Hepatocyte (in vitro differentiated cells): ENCODE measurements around the gene CYP11A1. TPM values are rescaled to one million over a fixed set of nuclear protein-coding genes. Genes with fewer than 3 reads are reported as not detected.
A peak's percentile ranks its signal among the peaks of the same experiment; 100 is the strongest.

Source experiments
- DNase-seq: peaks from one replicate; pipeline ENCODE4 v3.0.0-alpha.2; 2016; ENCODE audit warnings: low spot score
- H2AFZ ChIP-seq: fragments of 200-600 bp; sonication (generic); 2 replicates; pipeline ENCODE4 v1.6.0; 2016; ENCODE audit warnings: antibody characterized with exemption, mild to moderate bottlenecking
- H3K27ac ChIP-seq: fragments of 200-600 bp; sonication (generic); 2 replicates; pipeline ENCODE4 v1.5.1; 2016; ENCODE audit warnings: mild to moderate bottlenecking
- H3K27me3 ChIP-seq: fragments of 200-600 bp; sonication (generic); 2 replicates; pipeline ENCODE4 v1.6.1; 2016
- H3K36me3 ChIP-seq: fragments of 200-600 bp; sonication (generic); replicated peaks from 2 replicates; pipeline ENCODE4 v1.5.1; 2016; ENCODE audit warnings: low read depth; ENCODE audit not compliant: insufficient read depth
- H3K4me1 ChIP-seq: fragments of 200-600 bp; sonication (generic); 2 replicates; pipeline ENCODE4 v1.5.1; 2016; ENCODE audit warnings: mild to moderate bottlenecking, moderate library complexity; ENCODE audit not compliant: insufficient read depth
- H3K4me2 ChIP-seq: fragments of 200-600 bp; sonication (generic); 2 replicates; pipeline ENCODE4 v1.6.0; 2016
- H3K4me3 ChIP-seq: fragments of 200-600 bp; sonication (generic); 2 replicates; pipeline ENCODE4 v1.5.1; 2016; ENCODE audit warnings: mild to moderate bottlenecking
- H3K79me2 ChIP-seq: fragments of 200-600 bp; sonication (generic); 2 replicates; pipeline ENCODE4 v1.6.0; 2017; ENCODE audit warnings: mild to moderate bottlenecking
- H3K9me2 ChIP-seq: fragments of 200-600 bp; sonication (generic); replicated peaks from 2 replicates; pipeline ENCODE4 v1.6.0; 2017; ENCODE audit warnings: mild to moderate bottlenecking; ENCODE audit not compliant: insufficient read depth
- H3K9me3 ChIP-seq: fragments of 200-600 bp; sonication (generic); 2 replicates; pipeline ENCODE4 v1.5.1; 2016; ENCODE audit warnings: low read depth, mild to moderate bottlenecking
- H4K20me1 ChIP-seq: fragments of 200-600 bp; sonication (generic); 2 replicates; pipeline ENCODE4 v1.6.0; 2016; ENCODE audit warnings: mild to moderate bottlenecking; ENCODE audit not compliant: insufficient read depth, poor library complexity, severe bottlenecking
- EZH2 ChIP-seq: fragments of 200-600 bp; sonication (generic); IDR thresholded peaks from 2 replicates; pipeline ENCODE4 v1.6.1; 2016; ENCODE audit warnings: antibody characterized with exemption, mild to moderate bottlenecking, borderline replicate concordance
- EZH2phosphoT487 ChIP-seq: fragments of 200-600 bp; sonication (generic); IDR thresholded peaks from one replicate; pipeline ENCODE4 v1.6.1; 2018; ENCODE audit warnings: antibody characterized with exemption, mild to moderate bottlenecking, low read depth, moderate library complexity; ENCODE audit not compliant: unreplicated experiment, severe bottlenecking
- WGBS: methylation state at CpG from one replicate; pipeline ENCODE4 v1.1.6; 2016; ENCODE audit warnings: low lambda C conversion rate; ENCODE audit errors: missing lambda C conversion rate; 5-methylcytosine and 5-hydroxymethylcytosine counted together
- polyA plus RNA-seq: library from polyadenylated mRNA; unstranded; fragments of >200 nt; fragmentation: Nextera tagmentation; extraction: Ambion mirVana; gene quantifications from 2 replicates; pipeline ENCODE4 v1.2.1, GENCODE V29; 2016
- total RNA-seq: library from RNA; depleted of rRNA; stranded (reverse); fragments of >200 nt; gene quantifications from 2 replicates; pipeline ENCODE4 v1.2.3, GENCODE V29; 2014
- TF ChIP-seq, protein P1 (sequence below): fragments of 200-600 bp; sonication (generic); IDR thresholded peaks from 2 replicates; pipeline ENCODE4 v1.5.1; 2016; ENCODE audit warnings: antibody characterized with exemption, mild to moderate bottlenecking; ENCODE audit not compliant: poor library complexity

Gene CYP11A1
- total and polyA plus RNA-seq, 2 experiments from 2014 or later = 0.80 to 2.6 TPM

DNA sequence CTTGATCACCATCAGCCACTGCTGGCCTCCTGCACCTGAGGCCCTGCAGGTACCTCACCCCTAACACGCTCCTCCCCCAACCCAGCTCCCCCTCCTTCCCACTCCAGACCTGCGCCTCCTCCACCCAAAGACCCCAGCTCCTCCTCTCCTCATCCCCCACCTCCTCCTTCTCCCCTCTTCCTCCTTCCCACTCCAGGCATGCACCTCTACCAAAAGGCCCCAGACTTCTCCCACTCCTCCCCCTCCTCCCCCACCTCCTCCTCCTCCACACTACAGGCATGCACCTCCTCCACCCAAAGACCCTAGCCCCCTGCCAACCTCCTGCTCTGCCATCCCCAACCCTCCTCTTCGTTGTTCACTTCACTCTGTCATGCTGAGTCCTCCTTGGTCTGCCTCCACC lies 42.7 kb downstream of the CYP11A1 start:
- H3K79me2 ChIP-seq = no peaks in the 10 kb centered on the region
- H3K4me3 ChIP-seq = no peak overlapping the region
- H3K4me1 ChIP-seq = no peaks in the 10 kb centered on the region
- 88% methylated on average over 1 of the region's 3 CpGs for WGBS
- H2AFZ ChIP-seq = no peak overlapping the region
- TF ChIP-seq EZH2 = no peak
- TF ChIP-seq, protein P1, sequence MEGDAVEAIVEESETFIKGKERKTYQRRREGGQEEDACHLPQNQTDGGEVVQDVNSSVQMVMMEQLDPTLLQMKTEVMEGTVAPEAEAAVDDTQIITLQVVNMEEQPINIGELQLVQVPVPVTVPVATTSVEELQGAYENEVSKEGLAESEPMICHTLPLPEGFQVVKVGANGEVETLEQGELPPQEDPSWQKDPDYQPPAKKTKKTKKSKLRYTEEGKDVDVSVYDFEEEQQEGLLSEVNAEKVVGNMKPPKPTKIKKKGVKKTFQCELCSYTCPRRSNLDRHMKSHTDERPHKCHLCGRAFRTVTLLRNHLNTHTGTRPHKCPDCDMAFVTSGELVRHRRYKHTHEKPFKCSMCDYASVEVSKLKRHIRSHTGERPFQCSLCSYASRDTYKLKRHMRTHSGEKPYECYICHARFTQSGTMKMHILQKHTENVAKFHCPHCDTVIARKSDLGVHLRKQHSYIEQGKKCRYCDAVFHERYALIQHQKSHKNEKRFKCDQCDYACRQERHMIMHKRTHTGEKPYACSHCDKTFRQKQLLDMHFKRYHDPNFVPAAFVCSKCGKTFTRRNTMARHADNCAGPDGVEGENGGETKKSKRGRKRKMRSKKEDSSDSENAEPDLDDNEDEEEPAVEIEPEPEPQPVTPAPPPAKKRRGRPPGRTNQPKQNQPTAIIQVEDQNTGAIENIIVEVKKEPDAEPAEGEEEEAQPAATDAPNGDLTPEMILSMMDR = no peak
- TF ChIP-seq EZH2phosphoT487 = no peak
- no peaks in the 10 kb centered on the region for H3K9me3 ChIP-seq
- DNase-seq = no peak
- H3K9me2 ChIP-seq = no peaks in the 10 kb centered on the region
- H3K4me2 ChIP-seq = no peak overlapping the region
- H3K27ac ChIP-seq = no peak overlapping the region
- no peaks in the 10 kb centered on the region for H4K20me1 ChIP-seq
- H3K27me3 ChIP-seq = no peaks in the 10 kb centered on the region
- H3K36me3 ChIP-seq = no peaks in the 10 kb centered on the region

DNA sequence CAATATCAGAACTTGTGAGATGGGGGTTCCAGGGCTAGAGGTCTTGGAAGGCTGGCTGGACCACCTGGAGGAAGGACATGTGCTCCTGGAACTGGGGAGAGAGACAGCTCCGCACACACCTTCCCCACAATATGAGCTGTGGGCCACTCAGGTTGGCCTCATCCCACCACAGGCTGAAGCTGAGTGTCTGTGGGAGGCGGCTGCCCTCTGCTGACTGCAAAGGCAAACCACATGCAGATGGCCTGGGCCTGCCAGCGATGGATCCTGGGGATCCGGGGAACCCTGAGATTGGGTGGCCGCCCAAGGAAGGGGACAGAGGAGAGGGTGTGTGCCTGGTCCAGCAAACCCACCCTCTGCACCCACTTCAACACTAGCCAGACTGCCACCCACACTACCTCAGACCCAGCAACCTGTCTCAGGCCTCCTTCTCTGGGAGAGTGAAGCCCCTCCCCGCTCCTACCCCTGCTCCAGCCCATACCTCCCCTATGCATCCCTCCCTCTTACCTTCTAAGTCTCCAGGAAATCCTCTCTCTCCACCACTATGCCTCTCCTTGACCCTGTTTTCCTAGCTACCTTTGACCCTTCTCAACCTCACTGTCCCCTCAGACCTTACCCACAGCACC lies 44.8 kb downstream of the CYP11A1 start:
- H3K27me3 ChIP-seq = no peaks in the 10 kb centered on the region
- H3K27ac ChIP-seq = no peak overlapping the region
- H4K20me1 ChIP-seq = no peaks in the 10 kb centered on the region
- no peak overlapping the region for H3K4me3 ChIP-seq
- H3K79me2 ChIP-seq = no peaks in the 10 kb centered on the region
- H3K9me3 ChIP-seq = no peaks in the 10 kb centered on the region
- peak; percentile 84 for DNase-seq
- 19% methylated on average over 5 of the region's 6 CpGs for WGBS
- no peaks in the 10 kb centered on the region for H3K9me2 ChIP-seq
- H3K4me2 ChIP-seq = no peak overlapping the region
- H2AFZ ChIP-seq = no peak overlapping the region
- H3K4me1 ChIP-seq = peaks cover 11% of the 10 kb centered on the region
- no peak for TF ChIP-seq EZH2phosphoT487
- TF ChIP-seq, protein P1 = peak; percentile 87
- H3K36me3 ChIP-seq = no peaks in the 10 kb centered on the region

DNA sequence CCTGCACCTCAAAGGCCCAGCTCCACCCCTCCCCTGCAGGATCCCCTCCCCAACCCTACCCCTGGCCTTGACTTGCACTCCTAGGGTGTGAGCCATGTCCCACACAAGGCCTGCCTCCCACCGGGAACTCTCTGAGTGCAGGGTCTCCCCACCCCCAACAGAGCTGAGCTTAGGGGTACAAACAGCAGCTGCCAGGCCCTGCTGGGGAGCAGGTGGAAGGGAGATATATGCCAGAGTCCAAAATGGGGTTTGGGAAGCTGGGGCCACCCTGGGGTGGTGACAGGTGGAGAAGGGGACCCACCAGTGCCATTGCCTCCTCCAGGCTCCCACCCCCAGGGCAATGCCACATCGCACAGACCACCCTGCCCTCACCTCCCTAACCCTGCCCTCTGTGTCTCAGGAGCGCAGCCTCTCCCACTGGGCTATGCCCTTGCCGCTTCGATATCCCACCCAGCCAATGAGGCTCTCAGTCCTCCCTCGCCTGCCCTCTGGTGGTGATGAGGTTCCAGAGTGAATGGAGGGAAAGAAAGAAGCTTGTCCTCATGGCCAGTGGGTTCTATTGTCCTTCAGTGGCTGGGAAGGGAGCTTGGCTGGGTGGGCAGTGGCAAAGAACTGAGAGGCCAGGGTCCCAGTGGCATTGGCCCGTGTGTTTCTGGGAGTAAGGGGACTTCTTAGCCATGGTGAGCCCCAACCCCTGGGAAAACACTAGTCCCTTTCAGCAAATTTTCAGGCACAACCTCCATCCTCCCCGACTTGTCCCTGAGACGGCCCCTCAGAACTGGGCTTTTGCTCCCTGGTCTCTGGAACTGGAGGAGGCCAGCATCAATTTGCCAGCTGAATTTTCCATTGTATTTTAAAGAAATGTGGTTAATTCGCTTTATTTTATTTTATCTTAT lies 46.8 kb downstream of the CYP11A1 start:
- no peak overlapping the region for H3K4me2 ChIP-seq
- H3K79me2 ChIP-seq = no peaks in the 10 kb centered on the region
- H4K20me1 ChIP-seq = no peaks in the 10 kb centered on the region
- no peaks in the 10 kb centered on the region for H3K36me3 ChIP-seq
- no peak overlapping the region for H3K4me3 ChIP-seq
- H3K4me1 ChIP-seq = peaks cover 28% of the 10 kb centered on the region
- 90% methylated on average over 10 of the region's 10 CpGs for WGBS
- TF ChIP-seq EZH2 = no peak
- TF ChIP-seq, protein P1 = peak; percentile 41
- TF ChIP-seq EZH2phosphoT487 = no peak
- no peak overlapping the region for H3K27ac ChIP-seq
- H3K27me3 ChIP-seq = no peaks in the 10 kb centered on the region
- no peaks in the 10 kb centered on the region for H3K9me2 ChIP-seq
- peak; percentile 51 for DNase-seq
- H2AFZ ChIP-seq = no peak overlapping the region
- no peaks in the 10 kb centered on the region for H3K9me3 ChIP-seq
